ENCODE measurements around the gene LIMCH1.

Gene LIMCH1

GRCh38 chr4:41741354-41741753, 203.4 kb downstream of the LIMCH1 start:
- DNase-seq, result no peak

- no peak for DNase-seq
Observed at GRCh38 chr4:41744572-41745291, 206.8 kb downstream of the LIMCH1 start.

DNA sequence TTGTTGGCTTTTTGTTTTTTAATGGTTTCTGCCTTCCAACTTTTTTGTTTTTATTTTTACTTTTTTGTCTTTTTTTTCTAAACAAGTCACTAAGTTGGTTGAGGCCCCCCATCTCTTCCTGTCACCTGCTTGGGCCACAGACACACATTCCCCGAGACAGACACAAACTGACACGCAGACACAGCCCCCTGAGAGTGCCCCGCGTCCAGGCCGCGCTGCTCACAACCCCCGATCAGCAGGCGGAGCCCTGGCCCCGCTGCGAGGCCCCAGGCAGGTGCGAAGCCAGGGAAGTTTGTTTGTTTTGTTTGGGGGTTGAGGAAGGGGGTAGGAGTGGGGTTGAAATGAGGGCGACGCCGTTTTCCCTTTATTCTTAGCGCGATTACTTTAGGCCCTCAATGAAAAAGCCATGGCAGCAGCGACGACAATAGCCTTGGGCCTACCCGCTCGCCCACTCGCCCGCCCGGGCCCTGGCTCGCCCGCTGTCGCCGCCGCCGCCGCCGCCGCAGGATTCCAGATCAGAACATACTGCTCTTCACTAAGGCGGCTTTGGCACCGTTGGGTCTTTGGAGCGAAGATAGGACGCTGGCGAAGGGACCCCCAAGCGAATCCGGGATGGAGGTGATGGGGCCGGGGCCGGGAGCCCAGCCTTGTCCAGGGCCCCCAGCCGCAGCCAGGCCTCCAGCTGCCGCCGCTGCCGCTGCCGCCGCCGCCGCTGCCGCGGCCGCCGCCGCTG, 207.5 kb downstream of the LIMCH1 start:
- DNase-seq, result no peak

DNA sequence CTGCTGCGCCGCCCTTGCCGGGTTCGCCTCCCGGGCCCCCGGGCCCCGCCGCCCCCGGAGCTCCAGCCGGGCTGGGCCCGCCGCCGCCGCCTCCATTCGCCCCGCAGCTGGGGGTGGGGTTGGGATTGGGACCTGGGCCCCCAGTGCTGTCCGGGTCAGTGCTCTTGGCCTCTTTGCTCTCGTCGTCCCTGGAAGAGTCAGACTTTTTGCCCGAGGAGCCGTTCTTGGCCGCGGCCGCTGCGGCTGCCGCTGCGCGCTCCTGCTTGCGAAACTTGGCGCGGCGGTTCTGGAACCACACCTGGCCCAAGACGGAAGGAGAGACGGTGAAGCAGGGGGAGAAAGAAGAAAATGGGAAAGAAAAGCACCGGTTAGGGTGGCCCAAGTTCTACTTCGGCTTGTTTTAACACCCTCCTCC, 208.1 kb downstream of the LIMCH1 start:
- no peak for DNase-seq

DNA sequence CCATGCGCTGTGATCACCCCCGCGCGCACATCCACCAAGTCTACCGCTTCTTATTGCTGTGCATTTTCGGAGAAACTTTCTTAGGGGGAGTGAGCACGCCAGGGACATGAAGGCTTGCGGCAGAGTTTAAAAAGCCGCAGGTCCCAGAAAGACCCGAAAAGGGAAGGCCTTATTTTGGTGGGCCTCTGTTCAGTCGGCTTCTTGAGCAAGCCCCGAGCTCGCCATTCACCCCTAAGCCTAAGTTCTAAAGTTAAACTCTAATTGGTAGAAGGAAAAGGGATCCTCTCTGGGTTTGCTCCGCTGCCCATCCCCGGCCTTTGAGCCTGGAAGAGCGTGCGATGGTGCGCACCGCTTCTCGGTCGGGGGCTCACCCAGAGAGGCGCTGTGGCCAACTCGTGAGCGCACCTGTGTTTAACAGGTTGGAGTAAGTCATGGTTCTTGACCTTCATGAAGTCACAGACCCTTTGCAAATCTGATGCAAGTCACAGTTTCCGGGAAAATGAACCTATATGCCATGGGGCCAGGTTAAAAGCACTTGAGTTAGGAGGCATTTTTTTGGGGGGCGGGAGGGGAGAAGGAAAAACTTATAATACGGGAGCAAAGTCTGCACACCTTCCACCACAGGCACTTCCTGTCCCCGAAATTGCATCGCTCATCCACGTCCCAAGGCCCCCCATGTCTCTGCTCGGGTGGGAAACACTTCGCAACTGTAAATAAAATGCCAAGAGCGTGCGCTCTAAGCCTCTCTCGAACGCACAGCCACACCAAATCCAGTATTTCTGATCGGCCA, 208.7 kb downstream of the LIMCH1 start:
- DNase-seq, result no peak

- no peak for DNase-seq
Observed at GRCh38 chr4:41747230-41748055, 209.5 kb downstream of the LIMCH1 start.

- DNase-seq, result no peak
Observed at GRCh38 chr4:41748074-41748570, 210.2 kb downstream of the LIMCH1 start.

DNA sequence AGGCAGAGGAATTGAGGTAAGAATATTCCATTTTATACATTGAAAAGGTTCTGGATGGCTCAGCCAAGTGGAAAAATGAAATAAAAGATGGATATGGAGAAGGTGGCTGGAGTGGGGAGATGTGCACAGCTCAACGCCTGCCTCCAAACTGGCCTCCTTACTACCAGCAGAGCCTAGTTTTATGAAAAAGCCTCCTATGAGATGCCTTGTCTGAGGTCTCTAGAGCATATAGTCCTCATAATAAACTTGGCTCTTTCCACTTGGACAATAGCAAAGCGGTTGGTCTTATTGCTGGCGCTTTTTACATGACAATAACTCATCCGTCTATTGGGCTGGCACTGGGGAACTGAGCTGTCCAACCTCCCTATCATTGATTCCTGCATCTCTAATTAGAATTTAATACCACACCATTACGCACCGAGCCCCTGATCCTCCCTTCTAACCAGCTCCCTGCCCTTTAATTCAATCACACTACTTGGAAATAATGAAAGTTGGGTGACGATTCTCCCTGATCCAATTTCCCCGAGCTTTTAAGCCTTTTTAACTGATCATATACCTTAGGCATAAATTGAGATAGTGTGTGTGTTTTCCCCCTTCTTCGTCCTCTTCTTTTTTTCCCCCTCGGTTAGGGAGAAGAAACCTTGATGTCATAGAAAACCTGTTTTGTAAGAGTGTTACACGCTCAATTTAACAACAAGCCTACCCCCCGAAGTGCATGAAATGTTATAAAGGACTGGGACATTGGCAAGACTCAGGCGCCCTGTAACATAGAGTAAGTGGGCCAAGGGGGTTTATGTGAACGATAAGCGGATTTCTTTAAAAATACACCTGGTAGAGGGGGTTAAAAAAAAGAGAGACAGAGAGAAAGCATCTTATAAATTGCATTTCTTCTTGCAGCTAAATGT, 210.9 kb downstream of the LIMCH1 start, which contains the start of gene PHOX2B:
PHOX2B (minus strand) TSS at position 155 of the 905 bp plus-strand sequence; CDS start at position 40, 115 bp downstream.
- no peak for DNase-seq

DNA sequence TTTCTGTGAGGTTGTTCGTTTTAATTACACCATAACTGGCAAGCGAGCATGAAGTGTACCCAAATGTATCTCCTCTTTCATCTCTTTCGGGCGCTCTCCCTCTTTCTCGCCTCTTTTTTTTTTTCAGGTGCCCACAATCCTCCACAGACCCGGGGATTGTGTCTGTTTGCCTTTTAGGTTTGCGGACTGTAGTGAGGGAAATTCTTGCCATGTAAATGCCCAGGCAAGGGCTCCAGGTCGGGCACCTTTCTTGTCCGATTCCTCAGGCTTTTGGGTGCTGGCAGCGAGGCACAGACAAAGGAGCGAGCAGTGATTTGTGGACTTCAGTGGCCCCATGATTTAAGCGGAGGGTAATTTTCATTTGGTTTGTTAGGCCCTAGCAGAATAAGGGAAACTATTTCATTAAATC, 211.7 kb downstream of the LIMCH1 start:
- DNase-seq, result no peak

All from right hindlimb (tissue), 1 donor.